ENCODE data around the gene ADCY3. TPM values are rescaled to one million over a fixed set of nuclear protein-coding genes. Genes with fewer than 3 reads are reported as not detected.

Gene ADCY3
- total RNA-seq, 2 experiments from 2014 or later: 46.3 to 47.9 TPM

GRCh38 chr2:24826773-24827145 lies 93.3 kb downstream of the ADCY3 start:
- ATAC-seq (no peak), DNase-seq (no peak)
- intact Hi-C loops (cut with micrococcal nuclease): loop anchor here (2.0 kb wide), 1 partner anchor 416 kb away; no protein-coding TSS in a partner anchor
- Mint-ChIP-seq H3K36me3 (ENCODE audit: low read depth) (peaks cover 33% of the 10 kb centered on the region), H3K4me3 (no peak overlapping the region), H3K27me3 (no peaks in the 10 kb centered on the region), H3K9me3 (no peaks in the 10 kb centered on the region), H3K27ac (peak overlapping the region; percentile 55), H3K4me1 (ENCODE audit: low read depth) (peaks cover 18% of the 10 kb centered on the region)
- CTCF ChIA-PET: interaction anchor here (1.0 to 5.0 kb wide), 9 partner anchors 8 to 437 kb away, joined by 3 to 94 read pairs (median 7); no protein-coding TSS in a partner anchor
- POLR2A ChIA-PET: interaction anchor here (0.8 kb wide), 1 partner anchor 404 kb away, joined by 5 read pairs; no protein-coding TSS in a partner anchor
- TF ChIP-seq CTCF (IDR thresholded peaks at IDR 0.05): no peak

GRCh38 chr2:24825883-24826772 lies 93.9 kb downstream of the ADCY3 start:
- intact Hi-C loops (cut with micrococcal nuclease): loop anchor here (2.0 kb wide), 1 partner anchor 415 kb away; no protein-coding TSS in a partner anchor
- DNase-seq: no peak
- TF ChIP-seq CTCF (IDR thresholded peaks at IDR 0.05): no peak
- POLR2A ChIA-PET: interaction anchor here (0.8 to 1.3 kb wide), 2 partner anchors 12 to 403 kb away, joined by 4 to 5 read pairs; no protein-coding TSS in a partner anchor
- CTCF ChIA-PET: interaction anchor here (1.4 to 5.0 kb wide), 6 partner anchors 12 to 417 kb away, joined by 3 to 94 read pairs (median 6); no protein-coding TSS in a partner anchor
- ATAC-seq: peak; percentile 14
- no peaks in the 10 kb centered on the region for H3K9me3 Mint-ChIP-seq
- H3K4me3 Mint-ChIP-seq: no peak overlapping the region
- H3K4me1 Mint-ChIP-seq (ENCODE audit: low read depth): peaks cover 18% of the 10 kb centered on the region
- peaks cover 33% of the 10 kb centered on the region for H3K36me3 Mint-ChIP-seq (ENCODE audit: low read depth)
- H3K27me3 Mint-ChIP-seq: no peaks in the 10 kb centered on the region
- H3K27ac Mint-ChIP-seq: peak overlapping the region; percentile 55

GRCh38 chr2:24824966-24825882 lies 94.8 kb downstream of the ADCY3 start:
- ATAC-seq: no peak
- Mint-ChIP-seq H3K27ac (peak overlapping the region; percentile 55), H3K27me3 (no peaks in the 10 kb centered on the region), H3K36me3 (ENCODE audit: low read depth) (peaks cover 41% of the 10 kb centered on the region), H3K9me3 (no peaks in the 10 kb centered on the region), H3K4me1 (ENCODE audit: low read depth) (peaks cover 18% of the 10 kb centered on the region), H3K4me3 (no peak overlapping the region)
- intact Hi-C loops (cut with micrococcal nuclease): no loop called here
- DNase-seq: peak; percentile 61
- peak; percentile 64 for TF ChIP-seq CTCF (IDR thresholded peaks at IDR 0.05)
- CTCF ChIA-PET: interaction anchor here (1.1 to 5.0 kb wide), 5 partner anchors 11 to 416 kb away, joined by 4 to 94 read pairs (median 7); no protein-coding TSS in a partner anchor
- POLR2A ChIA-PET: interaction anchor here (1.3 kb wide), 1 partner anchor 11 kb away, joined by 4 read pairs; no protein-coding TSS in a partner anchor

GRCh38 chr2:24824071-24824588 lies 95.9 kb downstream of the ADCY3 start:
- H3K4me3 Mint-ChIP-seq: no peak overlapping the region
- CTCF ChIA-PET: interaction anchor here (0.9 to 5.0 kb wide), 5 partner anchors 12 to 415 kb away, joined by 3 to 94 read pairs (median 4); no protein-coding TSS in a partner anchor
- intact Hi-C loops (cut with micrococcal nuclease): no loop called here
- no peak for TF ChIP-seq CTCF (IDR thresholded peaks at IDR 0.05)
- H3K27me3 Mint-ChIP-seq: no peaks in the 10 kb centered on the region
- H3K4me1 Mint-ChIP-seq (ENCODE audit: low read depth): peaks cover 18% of the 10 kb centered on the region
- POLR2A ChIA-PET: no interaction called here
- peaks cover 44% of the 10 kb centered on the region for H3K36me3 Mint-ChIP-seq (ENCODE audit: low read depth)
- DNase-seq (no peak), ATAC-seq (no peak)
- H3K9me3 Mint-ChIP-seq: no peaks in the 10 kb centered on the region
- no peak overlapping the region for H3K27ac Mint-ChIP-seq
